H9 (cell line): ENCODE measurements around the gene NSRP1. TPM values are rescaled to one million over a fixed set of nuclear protein-coding genes. Genes with fewer than 3 reads are reported as not detected.

Experiments
- DNase-seq: peaks from one replicate; pipeline ENCODE4 v3.0.0-alpha.2; 2017
- H2AFZ ChIP-seq: one replicate; pipeline ENCODE4 v1.6.1; 2013; ENCODE audit warnings: mild to moderate bottlenecking, low read length, control low read depth, moderate library complexity
- H2AK5ac ChIP-seq: 2 replicates; pipeline ENCODE4 v1.6.1; 2013; ENCODE audit warnings: low read length, control low read depth, mixed read lengths; ENCODE audit not compliant: insufficient read length
- H2BK120ac ChIP-seq: one replicate; pipeline ENCODE4 v1.6.1; 2013; ENCODE audit warnings: low read depth, mild to moderate bottlenecking, low read length, control low read depth, inconsistent platforms; ENCODE audit not compliant: poor library complexity, severe bottlenecking
- H2BK12ac ChIP-seq: 2 replicates; pipeline ENCODE4 v1.6.1; 2013; ENCODE audit warnings: low read length, control low read depth, mixed read lengths, low read depth; ENCODE audit not compliant: insufficient read length
- H2BK15ac ChIP-seq: 2 replicates; pipeline ENCODE4 v1.6.1; 2013; ENCODE audit warnings: low read depth, low read length, control low read depth
- H2BK20ac ChIP-seq: one replicate; pipeline ENCODE4 v1.6.1; 2013; ENCODE audit warnings: low read depth, mild to moderate bottlenecking, low read length, control low read depth, inconsistent platforms; ENCODE audit not compliant: poor library complexity, severe bottlenecking
- H2BK5ac ChIP-seq: 2 replicates; pipeline ENCODE4 v1.6.1; 2013; ENCODE audit warnings: low read length, control low read depth, mixed read lengths; ENCODE audit not compliant: insufficient read length
- H3K14ac ChIP-seq: 2 replicates; pipeline ENCODE4 v1.6.1; 2013; ENCODE audit warnings: low read length, control low read depth; ENCODE audit not compliant: insufficient read depth
- H3K18ac ChIP-seq: 2 replicates; pipeline ENCODE4 v1.6.1; 2013; ENCODE audit warnings: low read depth, mild to moderate bottlenecking, mixed read lengths, low read length, control low read depth; ENCODE audit not compliant: insufficient read length
- H3K23ac ChIP-seq: 2 replicates; pipeline ENCODE4 v1.6.1; 2013; ENCODE audit warnings: low read length, control low read depth, mixed read lengths, low read depth; ENCODE audit not compliant: insufficient read length
- H3K23me2 ChIP-seq: 2 replicates; pipeline ENCODE4 v1.6.1; 2013; ENCODE audit warnings: low read depth, mild to moderate bottlenecking, mixed read lengths, low read length, control low read depth; ENCODE audit not compliant: insufficient read length, poor library complexity, severe bottlenecking
- H3K27ac ChIP-seq: 2 replicates; pipeline ENCODE4 v1.5.1; 2013; ENCODE audit warnings: low read length, control low read depth, mixed read lengths, low read depth; ENCODE audit not compliant: insufficient read length
- H3K27me3 ChIP-seq: 2 replicates; pipeline ENCODE4 v1.6.1; 2013; ENCODE audit warnings: low read length, control low read depth, inconsistent platforms; ENCODE audit not compliant: insufficient read depth
- H3K4ac ChIP-seq: 2 replicates; pipeline ENCODE4 v1.6.1; 2013; ENCODE audit warnings: low read depth, mild to moderate bottlenecking, control low read depth, inconsistent platforms, low read length, moderate library complexity
- H3K4me1 ChIP-seq: 2 replicates; pipeline ENCODE4 v1.6.1; 2013; ENCODE audit warnings: low read length, control low read depth, inconsistent platforms; ENCODE audit not compliant: insufficient read depth
- H3K4me2 ChIP-seq: 2 replicates; pipeline ENCODE4 v1.6.1; 2013; ENCODE audit warnings: low read length, control low read depth, mixed read lengths; ENCODE audit not compliant: insufficient read length, insufficient read depth
- H3K56ac ChIP-seq: 2 replicates; pipeline ENCODE4 v1.6.1; 2013; ENCODE audit warnings: low read depth, mild to moderate bottlenecking, mixed read lengths, low read length, control low read depth; ENCODE audit not compliant: insufficient read length
- H3K79me1 ChIP-seq: 2 replicates; pipeline ENCODE4 v1.6.1; 2013; ENCODE audit warnings: low read depth, mild to moderate bottlenecking, moderate library complexity, low read length, control low read depth, inconsistent platforms; ENCODE audit not compliant: insufficient read depth, poor library complexity, severe bottlenecking
- H3K79me2 ChIP-seq: 2 replicates; pipeline ENCODE4 v1.6.1; 2013; ENCODE audit warnings: low read length, control low read depth, inconsistent platforms; ENCODE audit not compliant: insufficient read depth
- H3K9ac ChIP-seq: 2 replicates; pipeline ENCODE4 v1.6.1; 2013; ENCODE audit warnings: low read length, control low read depth, mixed read lengths; ENCODE audit not compliant: insufficient read length; ENCODE audit errors: extremely low read depth
- H3K9me3 ChIP-seq: one replicate; pipeline ENCODE4 v1.6.1; 2013; ENCODE audit warnings: low read depth, low read length, inconsistent platforms; ENCODE audit not compliant: control insufficient read depth
- H3T11ph ChIP-seq: one replicate; pipeline ENCODE4 v1.6.1; 2013; ENCODE audit warnings: mild to moderate bottlenecking, low read length, control low read depth, inconsistent platforms
- H4K20me1 ChIP-seq: one replicate; pipeline ENCODE4 v1.6.1; 2013; ENCODE audit not compliant: control insufficient read depth, insufficient read length, insufficient read depth
- H4K5ac ChIP-seq: 2 replicates; pipeline ENCODE4 v1.6.1; 2013; ENCODE audit warnings: low read depth, mild to moderate bottlenecking, mixed read lengths, low read length, control low read depth; ENCODE audit not compliant: insufficient read length
- H4K8ac ChIP-seq: replicated peaks from 2 replicates; pipeline ENCODE4 v1.6.1; 2013; ENCODE audit warnings: low read length, control low read depth, mixed read lengths, low read depth; ENCODE audit not compliant: insufficient read length
- H4K91ac ChIP-seq: 2 replicates; pipeline ENCODE4 v1.6.1; 2013; ENCODE audit warnings: low read depth, mild to moderate bottlenecking, moderate library complexity, mixed read lengths, low read length, control low read depth; ENCODE audit not compliant: insufficient read length
- H3K27ac Mint-ChIP-seq, 3 experiments: 2 replicates in 2 of 3; 3 replicates in 1 of 3; pipeline ENCODE4 v1.8.0; 2020 to 2021; ENCODE audit warnings: mixed read lengths in 3 of 3, mild to moderate bottlenecking in 1 of 3, moderate library complexity in 1 of 3
- H3K27me3 Mint-ChIP-seq: 2 replicates; pipeline ENCODE4 v1.8.0; 2021; ENCODE audit warnings: low read depth, mild to moderate bottlenecking, moderate library complexity, mixed read lengths
- H3K36me3 Mint-ChIP-seq, 3 experiments: 2 replicates in 2 of 3; 3 replicates in 1 of 3; pipeline ENCODE4 v1.8.0; 2020 to 2021; ENCODE audit warnings: low read depth in 3 of 3, mixed read lengths in 3 of 3; ENCODE audit not compliant: insufficient read depth in 1 of 3
- H3K4me1 Mint-ChIP-seq, 2 experiments: 2 replicates each; pipeline ENCODE4 v1.8.0; 2020; ENCODE audit warnings: mixed read lengths in 2 of 2
- H3K4me3 Mint-ChIP-seq, 2 experiments: 2 replicates in 1 of 2; 3 replicates in 1 of 2; pipeline ENCODE4 v1.8.0; 2020 to 2021; ENCODE audit warnings: mild to moderate bottlenecking in 2 of 2, mixed read lengths in 2 of 2, moderate library complexity in 1 of 2
- H3K9me3 Mint-ChIP-seq, 2 experiments: 2 replicates in 1 of 2; 3 replicates in 1 of 2; pipeline ENCODE4 v1.8.0; 2020; ENCODE audit warnings: mild to moderate bottlenecking in 2 of 2, mixed read lengths in 2 of 2, moderate library complexity in 1 of 2
- CTCF ChIP-seq: fragments of 200-600 bp; sonication (generic); conservative IDR thresholded peaks from 3 replicates; pipeline ENCODE4 v1.8.0; 2021; ENCODE audit warnings: antibody characterized with exemption, mild to moderate bottlenecking
- WGBS: extraction: QIAGEN DNeasy Blood & Tissue Kit; methylation state at CpG from one replicate; pipeline ENCODE4 v1.1.7; 2013; ENCODE audit warnings: missing lambda C conversion rate, low lambda C conversion rate, mixed read lengths; ENCODE audit not compliant: insufficient read length; ENCODE audit errors: extremely low coverage; 5-methylcytosine and 5-hydroxymethylcytosine counted together
- total RNA-seq: library from RNA; stranded (reverse); gene quantifications from 2 replicates; pipeline ENCODE4 v1.2.1, GENCODE V29; 2021

The NSRP1 gene
- total RNA-seq, 1 experiment from 2014 or later = 33.3 TPM

GRCh38 chr17:30210901-30211300 lies 94.3 kb downstream of the NSRP1 start:
- H4K8ac ChIP-seq = no peak overlapping the region
- no peak overlapping the region for H2BK20ac ChIP-seq
- H3K79me2 ChIP-seq = no peaks in the 10 kb centered on the region
- no peak overlapping the region for H3K56ac ChIP-seq
- H4K20me1 ChIP-seq = no peaks in the 10 kb centered on the region
- no peak overlapping the region for H3K27ac ChIP-seq
- no peak overlapping the region for H3K14ac ChIP-seq
- H3K4me1 ChIP-seq = no peaks in the 10 kb centered on the region
- no peaks in the 10 kb centered on the region for H3K27me3 ChIP-seq
- no peak overlapping the region for H4K5ac ChIP-seq
- peak; percentile 24 for DNase-seq
- no peak overlapping the region for H3K4ac ChIP-seq
- H3K9ac ChIP-seq = no peak overlapping the region
- H2AFZ ChIP-seq = no peak overlapping the region
- TF ChIP-seq CTCF = no peak
- no CpG with 5 or more reads among the region's 10 CpGs for WGBS
- no peak overlapping the region for H2BK12ac ChIP-seq
- no peaks in the 10 kb centered on the region for H3K79me1 ChIP-seq
- H4K91ac ChIP-seq = no peak overlapping the region
- no peak overlapping the region for H3K18ac ChIP-seq
- H3K4me1 Mint-ChIP-seq = peaks cover 0 to 2% of the 10 kb centered on the region in 2 experiments; a peak in 1 of 4 replicates
- H3T11ph ChIP-seq = no peak overlapping the region
- no peak overlapping the region for H3K4me3 Mint-ChIP-seq
- no peaks in the 10 kb centered on the region; the same call in none of the 2 replicates for H3K27me3 Mint-ChIP-seq
- no peak overlapping the region for H3K23ac ChIP-seq
- no peak overlapping the region for H2BK120ac ChIP-seq
- no peak overlapping the region for H3K27ac Mint-ChIP-seq
- no peaks in the 10 kb centered on the region for H3K36me3 Mint-ChIP-seq
- no peak overlapping the region for H2BK5ac ChIP-seq
- no peak overlapping the region for H2AK5ac ChIP-seq
- H3K9me3 Mint-ChIP-seq = peaks cover 0 to 3% of the 10 kb centered on the region in 2 experiments; a peak in 1 of 5 replicates
- no peak overlapping the region for H2BK15ac ChIP-seq
- no peak overlapping the region for H3K4me2 ChIP-seq
- no peaks in the 10 kb centered on the region for H3K9me3 ChIP-seq
- no peaks in the 10 kb centered on the region for H3K23me2 ChIP-seq
